HAP-1 (cell line): ENCODE measurements around the gene HHAT.

Source experiments
- DNase-seq, 2 experiments: peaks; one replicate each; pipeline ENCODE4 v3.0.0-alpha.2; 2016 to 2020; ENCODE audit warnings: low spot score in 2 of 2
- H3K27me3 ChIP-seq: fragments of 250-450 bp; sonication (Bioruptor Pico); 2 replicates; pipeline ENCODE4 v1.5.1; 2020; ENCODE audit warnings: low read depth, mild to moderate bottlenecking, moderate library complexity
- H3K36me3 ChIP-seq: fragments of 250-450 bp; sonication (Bioruptor Pico); replicated peaks from 2 replicates; pipeline ENCODE4 v1.5.1; 2020; ENCODE audit warnings: mild to moderate bottlenecking
- H3K4me1 ChIP-seq: fragments of 250-450 bp; sonication (Bioruptor Pico); 2 replicates; pipeline ENCODE4 v1.5.1; 2020; ENCODE audit warnings: mild to moderate bottlenecking
- H3K4me3 ChIP-seq: fragments of 250-450 bp; sonication (Bioruptor Pico); 2 replicates; pipeline ENCODE4 v1.5.1; 2020; ENCODE audit warnings: mild to moderate bottlenecking, moderate library complexity
- H3K9me3 ChIP-seq: fragments of 250-450 bp; sonication (Bioruptor Pico); 2 replicates; pipeline ENCODE4 v1.5.1; 2020; ENCODE audit warnings: mild to moderate bottlenecking, moderate library complexity
- in situ Hi-C: fragments of 300-500 bp; cut with MboI; formaldehyde crosslinking; loops from 3 replicates; pipeline ENCODE4 v1.14.3; 2020; ENCODE audit warnings: low sequenced_read_pairs, inconsistent platforms, mixed read lengths

The HHAT gene

GRCh38 chr1:210691039-210691610 lies 362.4 kb downstream of the HHAT start:
- Histone ChIP-seq H3K4me3 (no peak overlapping the region), H3K4me1 (no peaks in the 10 kb centered on the region), H3K27me3 (no peaks in the 10 kb centered on the region), H3K9me3 (no peaks in the 10 kb centered on the region), H3K36me3 (no peaks in the 10 kb centered on the region)
- DNase-seq: no peak
- in situ Hi-C loops: no loop called here

GRCh38 chr1:210692796-210693195 lies 364.1 kb downstream of the HHAT start:
- Histone ChIP-seq H3K4me3 (no peak overlapping the region), H3K27me3 (no peaks in the 10 kb centered on the region), H3K4me1 (no peaks in the 10 kb centered on the region), H3K9me3 (no peaks in the 10 kb centered on the region), H3K36me3 (no peaks in the 10 kb centered on the region)
- in situ Hi-C loops: no loop called here
- DNase-seq: no peak

GRCh38 chr1:210695026-210695425 lies 366.3 kb downstream of the HHAT start:
- no peak for DNase-seq
- H3K9me3 ChIP-seq: no peaks in the 10 kb centered on the region
- H3K4me1 ChIP-seq: no peaks in the 10 kb centered on the region
- in situ Hi-C loops: no loop called here
- H3K27me3 ChIP-seq: no peaks in the 10 kb centered on the region
- H3K4me3 ChIP-seq: no peak overlapping the region
- H3K36me3 ChIP-seq: no peaks in the 10 kb centered on the region

- Histone ChIP-seq H3K9me3 (no peaks in the 10 kb centered on the region), H3K27me3 (no peaks in the 10 kb centered on the region), H3K4me1 (no peaks in the 10 kb centered on the region), H3K36me3 (no peaks in the 10 kb centered on the region), H3K4me3 (no peak overlapping the region)
- in situ Hi-C loops: no loop called here
- DNase-seq: no peak
These were observed 368.0 kb downstream of the HHAT start for GRCh38 chr1:210696709-210697108.

- H3K27me3 ChIP-seq: no peaks in the 10 kb centered on the region
- DNase-seq: no peak
- H3K36me3 ChIP-seq: no peaks in the 10 kb centered on the region
- H3K9me3 ChIP-seq: no peaks in the 10 kb centered on the region
- no peaks in the 10 kb centered on the region for H3K4me1 ChIP-seq
- H3K4me3 ChIP-seq: no peak overlapping the region
- in situ Hi-C loops: no loop called here
These were observed 368.5 kb downstream of the HHAT start for GRCh38 chr1:210697185-210697584.

GRCh38 chr1:210698661-210699060 lies 370.0 kb downstream of the HHAT start:
- Histone ChIP-seq H3K9me3 (no peaks in the 10 kb centered on the region), H3K4me1 (no peaks in the 10 kb centered on the region), H3K36me3 (no peaks in the 10 kb centered on the region), H3K27me3 (no peaks in the 10 kb centered on the region), H3K4me3 (no peak overlapping the region)
- no peak for DNase-seq
- in situ Hi-C loops: no loop called here

- no peak overlapping the region for H3K4me3 ChIP-seq
- H3K4me1 ChIP-seq: no peaks in the 10 kb centered on the region
- H3K9me3 ChIP-seq: no peaks in the 10 kb centered on the region
- no peaks in the 10 kb centered on the region for H3K36me3 ChIP-seq
- no peaks in the 10 kb centered on the region for H3K27me3 ChIP-seq
- no peak for DNase-seq
- in situ Hi-C loops: no loop called here
These were observed 371.4 kb downstream of the HHAT start for GRCh38 chr1:210700083-210700482.

GRCh38 chr1:210700511-210700910 lies 371.8 kb downstream of the HHAT start:
- no peaks in the 10 kb centered on the region for H3K9me3 ChIP-seq
- in situ Hi-C loops: no loop called here
- no peaks in the 10 kb centered on the region for H3K27me3 ChIP-seq
- no peak overlapping the region for H3K4me3 ChIP-seq
- no peaks in the 10 kb centered on the region for H3K36me3 ChIP-seq
- no peak for DNase-seq
- no peaks in the 10 kb centered on the region for H3K4me1 ChIP-seq

- H3K36me3 ChIP-seq: no peaks in the 10 kb centered on the region
- H3K4me1 ChIP-seq: no peaks in the 10 kb centered on the region
- H3K27me3 ChIP-seq: no peaks in the 10 kb centered on the region
- in situ Hi-C loops: no loop called here
- no peak overlapping the region for H3K4me3 ChIP-seq
- H3K9me3 ChIP-seq: no peaks in the 10 kb centered on the region
- no peak for DNase-seq
These were observed 373.8 kb downstream of the HHAT start for GRCh38 chr1:210702506-210702905.

- H3K27me3 ChIP-seq: no peaks in the 10 kb centered on the region
- H3K36me3 ChIP-seq: no peaks in the 10 kb centered on the region
- no peak for DNase-seq
- no peaks in the 10 kb centered on the region for H3K9me3 ChIP-seq
- in situ Hi-C loops: no loop called here
- H3K4me1 ChIP-seq: no peaks in the 10 kb centered on the region
- H3K4me3 ChIP-seq: no peak overlapping the region
These were observed 374.9 kb downstream of the HHAT start for GRCh38 chr1:210703593-210703992.

- no peaks in the 10 kb centered on the region for H3K36me3 ChIP-seq
- DNase-seq: no peak
- no peaks in the 10 kb centered on the region for H3K27me3 ChIP-seq
- H3K4me3 ChIP-seq: no peak overlapping the region
- H3K4me1 ChIP-seq: no peaks in the 10 kb centered on the region
- H3K9me3 ChIP-seq: no peaks in the 10 kb centered on the region
- in situ Hi-C loops: no loop called here
These were observed 376.4 kb downstream of the HHAT start for GRCh38 chr1:210705086-210705485.

- in situ Hi-C loops: no loop called here
- Histone ChIP-seq H3K27me3 (no peaks in the 10 kb centered on the region), H3K36me3 (no peaks in the 10 kb centered on the region)
These were observed 377.5 kb downstream of the HHAT start for GRCh38 chr1:210706246-210706645.

GRCh38 chr1:210707300-210708240 lies 378.9 kb downstream of the HHAT start:
- H3K27me3 ChIP-seq: no peaks in the 10 kb centered on the region
- in situ Hi-C loops: no loop called here

More at GRCh38 chr1:210706246-210706645, 377.5 kb downstream of the HHAT start:
- H3K9me3 ChIP-seq: no peaks in the 10 kb centered on the region
- no peak for DNase-seq
- no peak overlapping the region for H3K4me3 ChIP-seq
- no peaks in the 10 kb centered on the region for H3K4me1 ChIP-seq

GRCh38 chr1:210709701-210710100 lies 381.0 kb downstream of the HHAT start:
- H3K9me3 ChIP-seq: no peaks in the 10 kb centered on the region
- no peaks in the 10 kb centered on the region for H3K36me3 ChIP-seq
- H3K27me3 ChIP-seq: no peaks in the 10 kb centered on the region
- in situ Hi-C loops: no loop called here
- H3K4me3 ChIP-seq: no peak overlapping the region
- no peaks in the 10 kb centered on the region for H3K4me1 ChIP-seq
- DNase-seq: no peak

More at GRCh38 chr1:210707300-210708240, 378.9 kb downstream of the HHAT start:
- H3K4me3 ChIP-seq: no peak overlapping the region
- H3K36me3 ChIP-seq: no peaks in the 10 kb centered on the region
- H3K9me3 ChIP-seq: no peaks in the 10 kb centered on the region
- no peak for DNase-seq
- no peaks in the 10 kb centered on the region for H3K4me1 ChIP-seq
